B cell (primary cell): Measurements from ENCODE around the gene BCAS4. TPM values are rescaled to one million over a fixed set of nuclear protein-coding genes. Genes with fewer than 3 reads are reported as not detected.

ENCODE experiments used
- ATAC-seq: fragments of 200-7000 bp; cut with Tn5 transposase; one replicate; pipeline ENCODE4 v1.10.0; 2021; ENCODE audit warnings: low read depth, mild to moderate bottlenecking, moderate number of reproducible peaks, moderate library complexity
- CTCF ChIA-PET: fragments of 350-600 bp; sonication (Branson Sonifier 250); formaldehyde crosslinking; loops from one replicate; lab custom pipeline; 2021; ENCODE audit warnings: antibody characterized with exemption, inconsistent platforms; lab: Charles Lee
- POLR2A ChIA-PET: fragments of 350-600 bp; sonication (Branson Sonifier 250); formaldehyde crosslinking; loops from one replicate; lab custom pipeline; 2021; ENCODE audit warnings: antibody characterized with exemption; lab: Charles Lee
- DNase-seq: peaks from one replicate; pipeline ENCODE4 v3.0.0; 2013
- H2AFZ ChIP-seq: 2 replicates; pipeline ENCODE4 v1.6.1; 2012; ENCODE audit warnings: mild to moderate bottlenecking, low read depth, low read length; ENCODE audit not compliant: insufficient read depth, poor library complexity, severe bottlenecking
- H3K27ac ChIP-seq, 2 donors: 1 replicate in 1 of 2; 2 replicates in 1 of 2; pipeline ENCODE4 v1.5.1; 2012 to 2013; ENCODE audit warnings: low read length in 2 of 2, mild to moderate bottlenecking in 2 of 2, moderate library complexity in 1 of 2
- H3K27me3 ChIP-seq, 4 experiments: fragments of 200-600 bp in 1 of 4; sonication (generic) in 1 of 4; replicated peaks in 1 of 4; 1 replicate in 2 of 4; 2 replicates in 2 of 4; pipeline versions ENCODE4 v1.6.1 to v1.7.0; 2013 to 2016; ENCODE audit warnings: low read length in 3 of 4, mild to moderate bottlenecking in 2 of 4, mixed read lengths in 1 of 4, moderate library complexity in 1 of 4; ENCODE audit not compliant: insufficient read depth in 4 of 4, control insufficient read depth in 3 of 4; ENCODE audit errors: control extremely low read depth in 1 of 4
- H3K36me3 ChIP-seq, 2 experiments: replicated peaks in 1 of 2; 1 replicate in 1 of 2; 2 replicates in 1 of 2; pipeline versions ENCODE4 v1.6.1 to v1.7.1; 2013; ENCODE audit warnings: low read length in 1 of 2; ENCODE audit not compliant: insufficient read depth in 2 of 2, control insufficient read depth in 1 of 2; ENCODE audit errors: control extremely low read depth in 1 of 2, extremely low read depth in 1 of 2
- H3K4me1 ChIP-seq, 2 donors: fragments of 200-600 bp in 1 of 2; sonication (generic) in 1 of 2; 1 replicate in 1 of 2; 2 replicates in 1 of 2; pipeline versions ENCODE4 v1.5.1 to v1.6.1; 2013 to 2017; ENCODE audit warnings: low read length in 2 of 2; ENCODE audit not compliant: control insufficient read depth in 2 of 2, insufficient read depth in 2 of 2
- H3K4me2 ChIP-seq: replicated peaks from 2 replicates; pipeline ENCODE3; 2012; ENCODE audit warnings: mild to moderate bottlenecking, low read depth, low read length; ENCODE audit not compliant: poor library complexity, severe bottlenecking
- H3K4me3 ChIP-seq, 5 experiments: fragments of 200-600 bp in 1 of 5; sonication (generic) in 1 of 5; 1 replicate in 3 of 5; 2 replicates in 2 of 5; pipeline versions ENCODE4 v1.5.1 to v1.7.0; 2011 to 2016; ENCODE audit warnings: low read length in 4 of 5, mild to moderate bottlenecking in 4 of 5, low read depth in 2 of 5, control low read depth in 1 of 5, moderate library complexity in 1 of 5; ENCODE audit not compliant: insufficient read depth in 1 of 5; ENCODE audit errors: control extremely low read depth in 1 of 5, extremely low read depth in 1 of 5
- H3K79me2 ChIP-seq: fragments of 200-600 bp; sonication (generic); one replicate; pipeline ENCODE4 v1.6.0; 2016; ENCODE audit warnings: low read length; ENCODE audit not compliant: control insufficient read depth, insufficient read depth
- H3K9ac ChIP-seq: fragments of 200-600 bp; sonication (generic); 2 replicates; pipeline ENCODE4 v1.6.1; 2017; ENCODE audit warnings: mild to moderate bottlenecking, low read length, moderate library complexity
- H3K9me3 ChIP-seq, 3 donors: one replicate each; pipeline versions ENCODE4 v1.6.1 to v1.7.1; 2013; ENCODE audit warnings: low read length in 2 of 3; ENCODE audit not compliant: control insufficient read depth in 2 of 3, insufficient read depth in 1 of 3; ENCODE audit errors: control extremely low read depth in 1 of 3
- H4K20me1 ChIP-seq: 2 replicates; pipeline ENCODE4 v1.6.0; 2012; ENCODE audit warnings: mild to moderate bottlenecking, low read length; ENCODE audit not compliant: insufficient read depth, control insufficient read depth, poor library complexity, severe bottlenecking
- H3K27ac Mint-ChIP-seq: one replicate; pipeline ENCODE4 v1.8.0; 2021; ENCODE audit warnings: mixed read lengths
- H3K27me3 Mint-ChIP-seq: one replicate; pipeline ENCODE4 v1.8.0; 2021; ENCODE audit warnings: mixed read lengths
- H3K4me1 Mint-ChIP-seq: one replicate; pipeline ENCODE4 v1.8.0; 2021; ENCODE audit warnings: mixed read lengths
- H3K4me3 Mint-ChIP-seq: one replicate; pipeline ENCODE4 v1.8.0; 2021; ENCODE audit warnings: mixed read lengths
- H3K9me3 Mint-ChIP-seq: one replicate; pipeline ENCODE4 v1.8.0; 2022; ENCODE audit warnings: mixed read lengths; ENCODE audit not compliant: insufficient read depth
- EZH2 ChIP-seq: IDR thresholded peaks from 2 replicates; pipeline ENCODE4 v1.6.1; 2012; ENCODE audit warnings: borderline replicate concordance, low read depth, mild to moderate bottlenecking, moderate library complexity, low read length; ENCODE audit not compliant: insufficient read depth, poor library complexity, severe bottlenecking
- WGBS: methylation state at CpG from one replicate; pipeline ENCODE4 v1.1.5; 2013; ENCODE audit warnings: missing lambda C conversion rate; ENCODE audit not compliant: insufficient coverage; 5-methylcytosine and 5-hydroxymethylcytosine counted together
- intact Hi-C: fragments of 100-400 bp; cut with micrococcal nuclease; formaldehyde crosslinking; loops from one replicate; pipeline ENCODE4 v1.10.0; 2022
- polyA plus RNA-seq: library from polyadenylated mRNA; depleted of rRNA; stranded (reverse); fragments of >200 nt; gene quantifications from 2 replicates; pipeline ENCODE4 v1.2.3, GENCODE V29; 2012
- total RNA-seq, 2 donors: library from RNA; stranded (reverse); fragments of 120-200 nt in 1 of 2; gene quantifications; 1 replicate in 1 of 2; 2 replicates in 1 of 2; pipeline versions ENCODE4 v1.2.3 to v1.2.4, GENCODE V29; 2013 to 2022
- TF ChIP-seq, protein P1 (sequence below): fragments of 200-600 bp; IDR thresholded peaks from one replicate; pipeline ENCODE4 v1.8.0; 2022; ENCODE audit warnings: antibody characterized with exemption, mild to moderate bottlenecking

The BCAS4 gene
- total and polyA plus RNA-seq, 2 donors (not counting 1 experiment from before 2014, with no cell fraction given) = 44.8 to 88.2 TPM

DNA sequence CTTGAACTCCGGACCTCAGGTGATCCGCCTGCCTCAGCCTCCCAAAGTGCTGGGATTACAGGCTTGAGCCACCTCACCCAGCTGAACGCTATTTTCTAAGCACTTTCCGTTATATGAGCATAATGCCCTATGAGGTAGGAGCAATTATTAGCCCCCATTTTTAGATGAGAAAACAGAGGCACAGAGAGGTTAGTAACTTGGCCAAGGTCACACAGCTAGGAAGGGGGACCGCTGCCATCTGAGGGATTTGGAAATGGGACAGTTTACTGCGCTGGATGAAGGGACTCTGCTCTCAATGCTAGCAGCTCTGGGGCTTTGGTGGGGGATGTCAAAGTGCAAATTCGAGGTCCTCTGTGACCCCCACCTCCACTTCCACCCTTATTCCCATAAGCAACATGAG is 62.5 kb downstream of the BCAS4 start:
- peaks cover 72% of the 10 kb centered on the region for H4K20me1 ChIP-seq
- no peak overlapping the region for H2AFZ ChIP-seq
- Mint-ChIP-seq H3K9me3 (no peaks in the 10 kb centered on the region), H3K4me3 (no peak overlapping the region), H3K27me3 (no peaks in the 10 kb centered on the region), H3K27ac (no peak overlapping the region), H3K4me1 (peaks cover 20% of the 10 kb centered on the region)
- CTCF ChIA-PET = no interaction called here
- POLR2A ChIA-PET = no interaction called here
- intact Hi-C loops = no loop called here
- H3K27ac ChIP-seq = no peak overlapping the region
- ATAC-seq (no peak), DNase-seq (no peak)
- H3K4me2 ChIP-seq = no peak overlapping the region
- H3K9me3 ChIP-seq = no peaks in the 10 kb centered on the region
- no peak overlapping the region for H3K4me3 ChIP-seq
- H3K79me2 ChIP-seq = peaks cover 80% of the 10 kb centered on the region
- H3K27me3 ChIP-seq = no peaks in the 10 kb centered on the region
- peaks cover 0 to 45% of the 10 kb centered on the region in 2 experiments for H3K36me3 ChIP-seq
- peaks cover 5 to 16% of the 10 kb centered on the region in 2 donors for H3K4me1 ChIP-seq
- no peak overlapping the region for H3K9ac ChIP-seq
- 98% methylated on average over 5 of the region's 7 CpGs for WGBS
- no peak for TF ChIP-seq EZH2
- TF ChIP-seq, protein P1, sequence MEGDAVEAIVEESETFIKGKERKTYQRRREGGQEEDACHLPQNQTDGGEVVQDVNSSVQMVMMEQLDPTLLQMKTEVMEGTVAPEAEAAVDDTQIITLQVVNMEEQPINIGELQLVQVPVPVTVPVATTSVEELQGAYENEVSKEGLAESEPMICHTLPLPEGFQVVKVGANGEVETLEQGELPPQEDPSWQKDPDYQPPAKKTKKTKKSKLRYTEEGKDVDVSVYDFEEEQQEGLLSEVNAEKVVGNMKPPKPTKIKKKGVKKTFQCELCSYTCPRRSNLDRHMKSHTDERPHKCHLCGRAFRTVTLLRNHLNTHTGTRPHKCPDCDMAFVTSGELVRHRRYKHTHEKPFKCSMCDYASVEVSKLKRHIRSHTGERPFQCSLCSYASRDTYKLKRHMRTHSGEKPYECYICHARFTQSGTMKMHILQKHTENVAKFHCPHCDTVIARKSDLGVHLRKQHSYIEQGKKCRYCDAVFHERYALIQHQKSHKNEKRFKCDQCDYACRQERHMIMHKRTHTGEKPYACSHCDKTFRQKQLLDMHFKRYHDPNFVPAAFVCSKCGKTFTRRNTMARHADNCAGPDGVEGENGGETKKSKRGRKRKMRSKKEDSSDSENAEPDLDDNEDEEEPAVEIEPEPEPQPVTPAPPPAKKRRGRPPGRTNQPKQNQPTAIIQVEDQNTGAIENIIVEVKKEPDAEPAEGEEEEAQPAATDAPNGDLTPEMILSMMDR = no peak

DNA sequence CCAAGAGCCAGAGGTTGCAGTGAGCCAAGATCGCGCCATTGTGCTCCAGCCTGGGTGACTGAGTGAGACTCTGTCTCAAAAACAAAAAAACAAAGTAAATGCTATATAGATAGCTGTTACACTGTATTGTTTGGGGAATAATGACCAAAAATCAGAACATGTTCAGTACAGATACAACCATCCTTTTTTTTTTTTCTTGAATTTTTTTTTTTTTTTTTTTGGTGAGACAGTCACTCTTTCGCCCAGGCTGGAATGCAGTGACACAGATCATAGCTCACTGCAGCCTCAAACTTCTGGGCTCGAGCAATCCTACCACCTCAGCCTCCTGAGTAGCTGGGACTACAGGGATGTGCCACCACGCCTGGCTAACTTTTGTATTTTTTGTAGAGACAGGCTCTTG is 63.7 kb downstream of the BCAS4 start:
- Histone ChIP-seq H3K27ac (no peak overlapping the region), H3K79me2 (peaks cover 77% of the 10 kb centered on the region), H3K4me2 (no peak overlapping the region), H3K36me3 (peaks cover 0 to 43% of the 10 kb centered on the region in 2 experiments), H3K9me3 (no peaks in the 10 kb centered on the region), H3K4me3 (no peak overlapping the region), H3K27me3 (no peaks in the 10 kb centered on the region), H3K4me1 (peaks cover 5 to 16% of the 10 kb centered on the region in 2 donors), H3K9ac (no peak overlapping the region), H2AFZ (no peak overlapping the region), H4K20me1 (peaks cover 76% of the 10 kb centered on the region)
- ATAC-seq = no peak
- intact Hi-C loops = no loop called here
- Mint-ChIP-seq H3K4me1 (peaks cover 20% of the 10 kb centered on the region), H3K27me3 (no peaks in the 10 kb centered on the region), H3K4me3 (no peak overlapping the region), H3K9me3 (no peaks in the 10 kb centered on the region), H3K27ac (no peak overlapping the region)
- ChIA-PET POLR2A (interaction anchor here (0.7 kb wide), 1 partner anchor 31 kb away, joined by 3 read pairs; no protein-coding TSS in a partner anchor), CTCF (no interaction called here)
- no CpG with 5 or more reads among the region's 5 CpGs for WGBS
- no peak for DNase-seq
- TF ChIP-seq, protein P1 = no peak
- TF ChIP-seq EZH2 = no peak
